PFSK-1 (cell line): ENCODE data around the gene HMX1.

ENCODE experiments used
- FOXP2 ChIP-seq: optimal IDR thresholded peaks from 2 replicates; pipeline ENCODE3; 2011; ENCODE audit warnings: borderline replicate concordance, control low read depth, inconsistent platforms; ENCODE audit not compliant: insufficient read depth; ENCODE audit errors: extremely low read length, extremely low read depth
- POLR2AphosphoS5 ChIP-seq: IDR thresholded peaks from 2 replicates; pipeline ENCODE4 v1.6.1; 2012; ENCODE audit warnings: low read depth, mild to moderate bottlenecking, control low read depth, low read length, moderate library complexity
- SIN3A ChIP-seq: IDR thresholded peaks from 2 replicates; pipeline ENCODE4 v1.6.1; 2012; ENCODE audit warnings: mild to moderate bottlenecking, low read length, moderate library complexity, borderline replicate concordance; ENCODE audit not compliant: insufficient read depth
- TAF1 ChIP-seq: IDR thresholded peaks from 2 replicates; pipeline ENCODE4 v1.6.1; 2012; ENCODE audit warnings: low read length, control low read depth, borderline replicate concordance; ENCODE audit not compliant: insufficient read depth
- TF ChIP-seq, protein P1 (sequence below), 2 experiments: IDR thresholded peaks; 2 replicates each; pipeline versions ENCODE4 v1.6.1 to v1.8.0; 2011 to 2012; ENCODE audit warnings: low read depth in 2 of 2, low read length in 2 of 2, control low read depth in 1 of 2, inconsistent platforms in 1 of 2, mild to moderate bottlenecking in 1 of 2, moderate library complexity in 1 of 2; ENCODE audit not compliant: insufficient read depth in 1 of 2

Gene HMX1

DNA sequence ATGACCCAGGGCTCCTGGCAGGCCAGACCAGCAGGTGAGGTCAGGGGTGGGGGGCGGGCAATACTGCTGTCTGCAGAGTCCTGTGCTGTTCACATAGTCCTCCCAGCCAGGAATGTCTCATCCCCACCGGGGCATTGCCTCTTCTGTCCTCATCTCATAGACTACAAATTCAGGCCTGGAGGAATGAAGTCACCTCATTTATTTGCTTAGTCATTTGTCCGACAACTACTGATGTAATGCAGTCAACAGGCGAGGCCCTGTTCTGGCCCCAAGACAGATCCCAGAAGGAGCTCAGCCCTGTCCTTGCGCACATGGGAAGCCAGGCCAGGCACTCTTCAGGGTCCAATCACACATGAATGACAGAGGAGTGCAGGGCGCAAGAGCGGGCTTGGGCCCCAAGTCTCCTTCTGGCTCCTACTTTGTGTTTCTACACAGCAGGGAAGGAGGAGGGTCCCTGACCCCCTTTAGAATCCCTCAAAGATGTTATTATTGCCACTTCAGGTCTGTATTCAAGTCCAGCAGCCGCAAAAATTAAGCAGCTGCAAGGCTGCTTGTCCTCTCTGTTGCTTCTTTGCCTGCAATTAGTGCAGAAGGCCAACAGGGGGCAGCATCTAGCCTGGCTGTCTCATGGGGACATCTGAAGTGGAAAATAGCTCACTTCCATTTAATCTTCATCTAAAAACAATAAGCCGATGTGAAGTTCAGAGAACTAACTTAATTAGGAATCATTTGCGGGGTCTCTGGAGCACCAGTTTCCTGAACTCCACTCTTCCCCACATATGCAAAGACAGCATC, 15.2 kb upstream of the HMX1 start:
- TF ChIP-seq FOXP2 (no peak), POLR2AphosphoS5 (no peak), TAF1 (no peak), SIN3A (no peak)
- TF ChIP-seq, protein P1, sequence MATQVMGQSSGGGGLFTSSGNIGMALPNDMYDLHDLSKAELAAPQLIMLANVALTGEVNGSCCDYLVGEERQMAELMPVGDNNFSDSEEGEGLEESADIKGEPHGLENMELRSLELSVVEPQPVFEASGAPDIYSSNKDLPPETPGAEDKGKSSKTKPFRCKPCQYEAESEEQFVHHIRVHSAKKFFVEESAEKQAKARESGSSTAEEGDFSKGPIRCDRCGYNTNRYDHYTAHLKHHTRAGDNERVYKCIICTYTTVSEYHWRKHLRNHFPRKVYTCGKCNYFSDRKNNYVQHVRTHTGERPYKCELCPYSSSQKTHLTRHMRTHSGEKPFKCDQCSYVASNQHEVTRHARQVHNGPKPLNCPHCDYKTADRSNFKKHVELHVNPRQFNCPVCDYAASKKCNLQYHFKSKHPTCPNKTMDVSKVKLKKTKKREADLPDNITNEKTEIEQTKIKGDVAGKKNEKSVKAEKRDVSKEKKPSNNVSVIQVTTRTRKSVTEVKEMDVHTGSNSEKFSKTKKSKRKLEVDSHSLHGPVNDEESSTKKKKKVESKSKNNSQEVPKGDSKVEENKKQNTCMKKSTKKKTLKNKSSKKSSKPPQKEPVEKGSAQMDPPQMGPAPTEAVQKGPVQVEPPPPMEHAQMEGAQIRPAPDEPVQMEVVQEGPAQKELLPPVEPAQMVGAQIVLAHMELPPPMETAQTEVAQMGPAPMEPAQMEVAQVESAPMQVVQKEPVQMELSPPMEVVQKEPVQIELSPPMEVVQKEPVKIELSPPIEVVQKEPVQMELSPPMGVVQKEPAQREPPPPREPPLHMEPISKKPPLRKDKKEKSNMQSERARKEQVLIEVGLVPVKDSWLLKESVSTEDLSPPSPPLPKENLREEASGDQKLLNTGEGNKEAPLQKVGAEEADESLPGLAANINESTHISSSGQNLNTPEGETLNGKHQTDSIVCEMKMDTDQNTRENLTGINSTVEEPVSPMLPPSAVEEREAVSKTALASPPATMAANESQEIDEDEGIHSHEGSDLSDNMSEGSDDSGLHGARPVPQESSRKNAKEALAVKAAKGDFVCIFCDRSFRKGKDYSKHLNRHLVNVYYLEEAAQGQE (IDR thresholded peaks at IDR 0.05; ENCODE audit: insufficient read depth in 1 of 2, low read depth in 2 of 2, low read length in 2 of 2): no peak

DNA sequence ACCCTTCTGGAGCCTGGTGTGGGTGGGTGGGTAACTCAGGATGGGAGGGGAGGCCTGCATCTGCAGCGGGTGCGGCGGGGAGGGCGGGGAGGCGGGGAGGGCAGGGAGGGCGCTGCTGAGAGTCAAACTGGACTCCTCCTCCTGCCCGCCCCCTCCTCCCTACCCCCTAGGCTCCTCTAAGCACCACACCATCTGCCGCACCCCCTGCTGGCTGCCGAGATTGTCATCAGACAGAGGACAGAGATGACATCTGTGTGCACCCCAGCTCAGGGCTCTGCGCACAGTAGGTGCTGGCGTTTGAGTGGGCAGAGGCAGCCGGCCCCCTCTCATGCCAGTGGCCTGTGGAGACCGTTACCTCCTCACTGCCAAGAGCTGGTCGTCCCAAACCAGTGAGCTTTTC, 10.6 kb upstream of the HMX1 start:
- TF ChIP-seq, protein P1 (IDR thresholded peaks at IDR 0.05; ENCODE audit: insufficient read depth in 1 of 2, low read depth in 2 of 2, low read length in 2 of 2): no peak
- no peak for TF ChIP-seq TAF1
- no peak for TF ChIP-seq FOXP2
- no peak for TF ChIP-seq SIN3A
- TF ChIP-seq POLR2AphosphoS5: no peak

- TF ChIP-seq FOXP2 (no peak), SIN3A (no peak), TAF1 (no peak), POLR2AphosphoS5 (no peak)
- TF ChIP-seq, protein P1 (IDR thresholded peaks at IDR 0.05; ENCODE audit: insufficient read depth in 1 of 2, low read depth in 2 of 2, low read length in 2 of 2): no peak
Measured at GRCh38 chr4:8880851-8881250, 9.2 kb upstream of the HMX1 start.

DNA sequence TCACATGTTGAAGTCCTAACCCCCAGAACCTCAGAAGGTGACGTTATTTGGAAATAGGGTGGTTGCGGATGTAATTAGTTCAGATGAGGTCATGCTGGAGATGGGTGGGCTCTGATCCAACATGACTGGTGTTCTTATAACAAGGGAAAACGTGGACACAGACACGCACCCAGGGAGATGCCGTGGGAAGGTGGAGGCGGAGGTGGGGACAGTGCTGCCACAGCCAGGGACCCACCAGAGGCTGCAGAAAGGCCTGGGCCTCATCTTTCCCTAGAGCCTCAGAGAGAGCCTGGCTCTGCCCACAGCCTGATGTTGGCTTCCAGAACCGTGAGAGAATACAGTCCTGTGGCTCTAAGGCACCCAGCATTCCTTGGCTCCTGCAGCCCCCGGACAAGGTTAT, 7.9 kb upstream of the HMX1 start:
- TF ChIP-seq FOXP2: no peak
- TF ChIP-seq, protein P1 (IDR thresholded peaks at IDR 0.05; ENCODE audit: insufficient read depth in 1 of 2, low read depth in 2 of 2, low read length in 2 of 2): no peak
- TF ChIP-seq TAF1: no peak
- TF ChIP-seq SIN3A: no peak
- TF ChIP-seq POLR2AphosphoS5: no peak

DNA sequence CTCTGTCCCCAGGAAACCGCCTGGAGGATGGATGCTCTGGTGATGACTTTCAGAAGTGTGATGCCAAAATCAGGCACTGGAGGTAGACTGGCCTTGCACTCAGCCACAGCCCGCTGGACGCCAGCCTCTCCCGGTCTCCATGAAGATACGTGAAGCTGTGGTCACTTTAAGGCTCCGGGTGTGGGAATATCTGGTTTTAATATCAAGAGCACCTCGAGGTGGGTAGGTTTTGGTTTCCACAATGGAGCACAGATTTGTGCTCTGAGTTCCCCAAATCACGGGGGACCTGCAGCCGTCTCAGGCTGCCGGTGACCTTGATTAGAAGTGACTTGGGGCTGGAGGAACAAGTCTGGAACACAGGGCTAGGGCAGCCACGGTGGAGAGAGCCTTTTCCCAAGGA, 6.8 kb upstream of the HMX1 start:
- TF ChIP-seq SIN3A (no peak), FOXP2 (no peak), TAF1 (no peak), POLR2AphosphoS5 (no peak)
- TF ChIP-seq, protein P1 (IDR thresholded peaks at IDR 0.05; ENCODE audit: insufficient read depth in 1 of 2, low read depth in 2 of 2, low read length in 2 of 2): no peak
